SHP77 (cell line): ENCODE measurements around the gene PDE4B.

ENCODE experiments used
- DNase-seq, 2 experiments: peaks; one replicate each; lab custom pipeline; 2025; lab: John Stamatoyannopoulos, UW

Gene PDE4B

GRCh38 chr1:66286307-66286706 lies 493.6 kb downstream of the PDE4B start:
- DNase-seq, result no peak

GRCh38 chr1:66288048-66288447 lies 495.4 kb downstream of the PDE4B start:
- no peak for DNase-seq

- no peak for DNase-seq
Observed at GRCh38 chr1:66290761-66291530, 498.3 kb downstream of the PDE4B start.

- DNase-seq, result no peak
Observed at GRCh38 chr1:66291531-66291864, 498.8 kb downstream of the PDE4B start.

GRCh38 chr1:66292305-66292704 lies 499.6 kb downstream of the PDE4B start:
- no peak for DNase-seq

GRCh38 chr1:66292944-66293343 lies 500.2 kb downstream of the PDE4B start:
- no peak for DNase-seq

- no peak for DNase-seq
Observed at GRCh38 chr1:66294707-66295370, 502.1 kb downstream of the PDE4B start.

GRCh38 chr1:66295803-66296202 lies 503.1 kb downstream of the PDE4B start:
- no peak for DNase-seq

- DNase-seq, result no peak
Observed at GRCh38 chr1:66296370-66296769, 503.7 kb downstream of the PDE4B start.

- DNase-seq, result no peak
Observed at GRCh38 chr1:66296951-66297350, 504.3 kb downstream of the PDE4B start.

GRCh38 chr1:66298464-66298863 lies 505.8 kb downstream of the PDE4B start:
- no peak for DNase-seq

- no peak for DNase-seq
Observed at GRCh38 chr1:66300280-66300971, 507.7 kb downstream of the PDE4B start.

GRCh38 chr1:66300972-66301451 lies 508.3 kb downstream of the PDE4B start:
- DNase-seq, result no peak

GRCh38 chr1:66302184-66302742 lies 509.6 kb downstream of the PDE4B start:
- no peak for DNase-seq

- no peak for DNase-seq
Observed at GRCh38 chr1:66302815-66303214, 510.1 kb downstream of the PDE4B start.

- DNase-seq, result no peak
Observed at GRCh38 chr1:66303646-66304045, 511.0 kb downstream of the PDE4B start.

- no peak for DNase-seq
Observed at GRCh38 chr1:66304128-66304527, 511.4 kb downstream of the PDE4B start.

- no peak for DNase-seq
Observed at GRCh38 chr1:66305927-66306326, 513.2 kb downstream of the PDE4B start.

GRCh38 chr1:66309006-66309741 lies 516.5 kb downstream of the PDE4B start:
- no peak for DNase-seq

- no peak for DNase-seq
Observed at GRCh38 chr1:66311092-66311491, 518.4 kb downstream of the PDE4B start.

- no peak for DNase-seq
Observed at GRCh38 chr1:66311628-66312027, 518.9 kb downstream of the PDE4B start.
